ENCODE data around the gene PVALEF. TPM values are rescaled to one million over a fixed set of nuclear protein-coding genes. Genes with fewer than 3 reads are reported as not detected.

PVALEF gene
- total RNA-seq, 1 experiment from 2014 or later, result not detected

- peaks cover 3 to 4% of the 10 kb centered on the region in 2 experiments; a peak in 1 of 4 replicates for H3K4me1 Mint-ChIP-seq
- H2AK5ac ChIP-seq (ENCODE audit: insufficient read length, low read length), result no peak overlapping the region
- H3K18ac ChIP-seq (ENCODE audit: insufficient read length, low read depth, low read length), result no peak overlapping the region
- no peak overlapping the region for H4K8ac ChIP-seq (replicated peaks; ENCODE audit: insufficient read length, low read depth, low read length)
- no peak overlapping the region for H3K27ac ChIP-seq (ENCODE audit: insufficient read length, low read depth, low read length)
- no peak overlapping the region for H2BK5ac ChIP-seq (ENCODE audit: insufficient read length, low read length)
- WGBS (ENCODE audit: extremely low coverage, insufficient read length, low lambda C conversion rate), result no CpG with 5 or more reads among the region's 8 CpGs
- H3K79me2 ChIP-seq (ENCODE audit: insufficient read depth, low read length), result no peaks in the 10 kb centered on the region; the same call in 1 of the 2 replicates
- H2BK15ac ChIP-seq (ENCODE audit: low read depth, low read length), result no peak overlapping the region
- no peaks in the 10 kb centered on the region for H3K4me1 ChIP-seq (ENCODE audit: insufficient read depth, low read length)
- no peaks in the 10 kb centered on the region for H3K9me3 Mint-ChIP-seq
- H3K27me3 ChIP-seq (ENCODE audit: insufficient read depth, low read length), result no peaks in the 10 kb centered on the region
- no peak overlapping the region for H3K4ac ChIP-seq (ENCODE audit: low read depth, low read length)
- no peaks in the 10 kb centered on the region for H3K9me3 ChIP-seq (ENCODE audit: control insufficient read depth, low read depth, low read length)
- no peak overlapping the region for H3K56ac ChIP-seq (ENCODE audit: insufficient read length, low read depth, low read length)
- no peak for TF ChIP-seq CTCF (conservative IDR thresholded peaks at IDR 0.05)
- no peak overlapping the region for H2AFZ ChIP-seq (ENCODE audit: low read length)
- no peak overlapping the region for H3T11ph ChIP-seq (ENCODE audit: low read length)
- no peak overlapping the region for H3K4me2 ChIP-seq (ENCODE audit: insufficient read depth, insufficient read length, low read length)
- no peak for DNase-seq
- H3K23me2 ChIP-seq (ENCODE audit: insufficient read length, low read depth, low read length, poor library complexity, severe bottlenecking), result no peaks in the 10 kb centered on the region
- no peak overlapping the region for H2BK20ac ChIP-seq (ENCODE audit: low read depth, low read length, poor library complexity, severe bottlenecking)
- H4K20me1 ChIP-seq (ENCODE audit: control insufficient read depth, insufficient read depth, insufficient read length), result no peaks in the 10 kb centered on the region
- no peak overlapping the region for H3K4me3 Mint-ChIP-seq
- no peak overlapping the region for H4K5ac ChIP-seq (ENCODE audit: insufficient read length, low read depth, low read length)
- no peaks in the 10 kb centered on the region for H3K27me3 Mint-ChIP-seq (ENCODE audit: low read depth)
- H2BK120ac ChIP-seq (ENCODE audit: low read depth, low read length, poor library complexity, severe bottlenecking), result no peak overlapping the region
- no peak overlapping the region for H2BK12ac ChIP-seq (ENCODE audit: insufficient read length, low read depth, low read length)
- H3K14ac ChIP-seq (ENCODE audit: insufficient read depth, low read length), result no peak overlapping the region
- peaks cover 4 to 15% (median 13%) of the 10 kb centered on the region in 3 experiments; a peak in 6 of 7 replicates for H3K36me3 Mint-ChIP-seq (ENCODE audit: insufficient read depth in 1 of 3, low read depth in 3 of 3)
- H3K27ac Mint-ChIP-seq, result no peak overlapping the region
- no peak overlapping the region for H4K91ac ChIP-seq (ENCODE audit: insufficient read length, low read depth, low read length)
- no peak overlapping the region for H3K9ac ChIP-seq (ENCODE audit: extremely low read depth, insufficient read length, low read length)
- H3K23ac ChIP-seq (ENCODE audit: insufficient read length, low read depth, low read length), result no peak overlapping the region
- no peaks in the 10 kb centered on the region for H3K79me1 ChIP-seq (ENCODE audit: insufficient read depth, low read depth, low read length, poor library complexity, severe bottlenecking)
These were observed 48.7 kb downstream of the PVALEF start for GRCh38 chr17:81213978-81214377.

Measured in H9 (cell line).